GM04503 (cell line): Measurements from ENCODE around the gene B4GALT1.
"Not testable (repeated sequence)": the region's sequence is repeated elsewhere in the genome, so short reads cannot be mapped to it uniquely, and the experiment has no call there.

Source experiments
- DNase-seq: peaks from one replicate; pipeline ENCODE4 v3.0.0-alpha.2; 2012; ENCODE audit warnings: low read depth

Gene B4GALT1

GRCh38 chr9:33184963-33185362, 17.8 kb upstream of the B4GALT1 start:
- no peak for DNase-seq

- DNase-seq, result no peak
Measured at GRCh38 chr9:33182519-33182918, 15.4 kb upstream of the B4GALT1 start.

GRCh38 chr9:33180526-33181184, 13.5 kb upstream of the B4GALT1 start:
- no peak for DNase-seq

GRCh38 chr9:33178972-33179697, 12.0 kb upstream of the B4GALT1 start:
- DNase-seq, result no peak

- DNase-seq, result no peak
Measured at GRCh38 chr9:33177639-33178038, 10.5 kb upstream of the B4GALT1 start.

- DNase-seq, result no peak
Measured at GRCh38 chr9:33177086-33177485, 9.9 kb upstream of the B4GALT1 start.

- no peak for DNase-seq
Measured at GRCh38 chr9:33175649-33176325, 8.7 kb upstream of the B4GALT1 start.

- no peak for DNase-seq
Measured at GRCh38 chr9:33172256-33173238, 5.4 kb upstream of the B4GALT1 start.

GRCh38 chr9:33170464-33171415, 3.6 kb upstream of the B4GALT1 start:
- no peak for DNase-seq

GRCh38 chr9:33168941-33169544, 1.9 kb upstream of the B4GALT1 start:
- DNase-seq, result no peak

GRCh38 chr9:33167972-33168461, 881 bp upstream of the B4GALT1 start:
- DNase-seq, result no peak

- no peak for DNase-seq
Measured at GRCh38 chr9:33166231-33167083, 679 bp downstream of the B4GALT1 start.

GRCh38 chr9:33165263-33166151, 1.6 kb downstream of the B4GALT1 start:
- peak; percentile 81 for DNase-seq

GRCh38 chr9:33164921-33165262, 2.2 kb downstream of the B4GALT1 start:
- DNase-seq, result not testable (repeated sequence)

GRCh38 chr9:33164138-33164809, 2.9 kb downstream of the B4GALT1 start:
- no peak for DNase-seq

- no peak for DNase-seq
Measured at GRCh38 chr9:33163433-33164137, 3.6 kb downstream of the B4GALT1 start.

- peak; percentile 84 for DNase-seq
Measured at GRCh38 chr9:33162721-33163311, 4.3 kb downstream of the B4GALT1 start.
